ENCODE measurements around the gene BAIAP2L1. TPM values are rescaled to one million over a fixed set of nuclear protein-coding genes. Genes with fewer than 3 reads are reported as not detected.

Gene BAIAP2L1
- total and polyA plus RNA-seq, 7 donors: 0.80 to 3.0 (median 1.2) TPM

GRCh38 chr7:98362517-98362916 is 38.4 kb downstream of the BAIAP2L1 start:
- DNase-seq (no peak), ATAC-seq (no peak)
- H3K36me3 ChIP-seq (ENCODE audit: insufficient read depth in 1 of 2, low read depth in 1 of 2): no peaks in the 10 kb centered on the region
- no peaks in the 10 kb centered on the region for H3K27me3 ChIP-seq (ENCODE audit: insufficient read depth in 3 of 3, low read length in 2 of 3)
- H3K4me1 ChIP-seq: no peaks in the 10 kb centered on the region
- WGBS, 3 donors: 82 to 93% (median 91%) methylated on average over 4 of the region's 4 CpGs
- no peaks in the 10 kb centered on the region for H3K9me3 ChIP-seq
- intact Hi-C loops (cut with DNase I): no loop called here
- no peak overlapping the region for H3K27ac ChIP-seq
- TF ChIP-seq CTCF (IDR thresholded peaks at IDR 0.05): no peak
- H3K4me3 ChIP-seq: no peak overlapping the region

GRCh38 chr7:98360221-98361130 is 40.4 kb downstream of the BAIAP2L1 start:
- 71 to 80% (median 77%) methylated on average over 10 of the region's 10 CpGs for WGBS, 3 donors
- no peak overlapping the region for H3K4me3 ChIP-seq
- no peak overlapping the region for H3K27ac ChIP-seq
- H3K9me3 ChIP-seq: no peaks in the 10 kb centered on the region
- no peak for TF ChIP-seq CTCF (IDR thresholded peaks at IDR 0.05)
- intact Hi-C loops (cut with DNase I): no loop called here
- ATAC-seq (no peak), DNase-seq (no peak)
- H3K4me1 ChIP-seq: no peaks in the 10 kb centered on the region
- H3K36me3 ChIP-seq (ENCODE audit: insufficient read depth in 1 of 2, low read depth in 1 of 2): no peaks in the 10 kb centered on the region
- H3K27me3 ChIP-seq (ENCODE audit: insufficient read depth in 3 of 3, low read length in 2 of 3): no peaks in the 10 kb centered on the region

- no peak for ATAC-seq
- H3K27ac ChIP-seq: no peak overlapping the region
- H3K27me3 ChIP-seq (ENCODE audit: insufficient read depth in 3 of 3, low read length in 2 of 3): no peaks in the 10 kb centered on the region
- WGBS, 3 donors: 83 to 91% (median 86%) methylated on average over 13 of the region's 13 CpGs
- no peak for DNase-seq
- H3K9me3 ChIP-seq: no peaks in the 10 kb centered on the region
- no peaks in the 10 kb centered on the region for H3K36me3 ChIP-seq (ENCODE audit: insufficient read depth in 1 of 2, low read depth in 1 of 2)
- no peak overlapping the region for H3K4me3 ChIP-seq
- intact Hi-C loops (cut with DNase I): no loop called here
- H3K4me1 ChIP-seq: no peaks in the 10 kb centered on the region
- TF ChIP-seq CTCF (IDR thresholded peaks at IDR 0.05): no peak
Observed at GRCh38 chr7:98359395-98359794, 41.5 kb downstream of the BAIAP2L1 start.

DNA sequence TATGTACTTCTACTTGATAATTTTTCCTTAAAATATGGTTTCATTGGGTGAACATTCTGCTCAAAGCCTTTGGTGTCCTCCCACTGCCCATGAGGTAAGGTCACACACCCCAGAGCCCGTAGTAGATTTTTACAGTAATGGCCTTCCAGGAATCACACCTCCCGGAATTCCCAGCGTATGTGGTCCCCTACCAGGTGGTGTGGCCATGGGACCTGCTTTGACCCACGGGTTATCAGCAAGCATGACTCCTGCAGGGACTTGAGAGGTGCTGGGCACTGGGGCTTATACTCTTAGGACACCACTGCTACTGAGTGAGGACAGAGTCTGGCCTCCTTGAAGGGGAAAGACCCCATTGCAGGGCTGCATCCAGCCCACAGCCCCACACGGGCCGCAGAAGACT is 42.2 kb downstream of the BAIAP2L1 start:
- Histone ChIP-seq H3K4me3 (no peak overlapping the region), H3K36me3 (ENCODE audit: insufficient read depth in 1 of 2, low read depth in 1 of 2) (no peaks in the 10 kb centered on the region), H3K4me1 (no peaks in the 10 kb centered on the region), H3K9me3 (no peaks in the 10 kb centered on the region), H3K27ac (no peak overlapping the region), H3K27me3 (ENCODE audit: insufficient read depth in 3 of 3, low read length in 2 of 3) (no peaks in the 10 kb centered on the region)
- no peak for DNase-seq
- WGBS, 3 donors: 90 to 97% (median 90%) methylated on average over 6 of the region's 6 CpGs
- TF ChIP-seq CTCF (IDR thresholded peaks at IDR 0.05): no peak
- intact Hi-C loops (cut with DNase I): no loop called here
- ATAC-seq: no peak

Data from psoas muscle (tissue), 8 donors.